ACC112 (cell line): ENCODE measurements around the gene TMEM170A.
A peak's percentile ranks its signal among the peaks of the same experiment; 100 is the strongest.
"Not testable (repeated sequence)": the region's sequence is repeated elsewhere in the genome, so short reads cannot be mapped to it uniquely, and the experiment has no call there.

Experiments used
- H2AFZ ChIP-seq: fragments of 200-600 bp; sonication (generic); one replicate; pipeline ENCODE4 v1.6.0; 2017; ENCODE audit warnings: antibody characterized with exemption, low read length; ENCODE audit not compliant: unreplicated experiment
- H3K27ac ChIP-seq: fragments of 200-600 bp; sonication (generic); 2 replicates; pipeline ENCODE4 v1.5.1; 2014; ENCODE audit warnings: low read depth, mild to moderate bottlenecking, antibody characterized with exemption, low read length, moderate library complexity
- H3K27me3 ChIP-seq: fragments of 200-600 bp; sonication (generic); 2 replicates; pipeline ENCODE4 v1.6.1; 2014; ENCODE audit warnings: mild to moderate bottlenecking, antibody characterized with exemption, low read length, moderate library complexity, mixed read lengths; ENCODE audit not compliant: insufficient read depth
- H3K36me3 ChIP-seq: fragments of 200-600 bp; sonication (generic); 2 replicates; pipeline ENCODE4 v1.6.1; 2016; ENCODE audit warnings: mild to moderate bottlenecking, antibody characterized with exemption, low read length, moderate library complexity, mixed read lengths; ENCODE audit not compliant: insufficient read depth
- H3K4me1 ChIP-seq: fragments of 200-600 bp; sonication (generic); one replicate; pipeline ENCODE4 v1.6.1; 2016; ENCODE audit warnings: low read length, mixed read lengths; ENCODE audit not compliant: insufficient read depth, unreplicated experiment, control insufficient read depth
- H3K4me3 ChIP-seq: fragments of 200-600 bp; sonication (generic); 2 replicates; pipeline ENCODE4 v1.5.1; 2014; ENCODE audit warnings: mild to moderate bottlenecking, low read depth, low read length
- H3K79me2 ChIP-seq: fragments of 200-600 bp; sonication (generic); one replicate; pipeline ENCODE4 v1.6.0; 2016; ENCODE audit warnings: low read length; ENCODE audit not compliant: control insufficient read depth, unreplicated experiment, insufficient read depth

Gene TMEM170A

GRCh38 chr16:75446416-75446815 is 18.1 kb downstream of the TMEM170A start:
- Histone ChIP-seq H3K36me3 (no peaks in the 10 kb centered on the region; the same call in 1 of the 2 replicates), H3K27me3 (no peaks in the 10 kb centered on the region), H3K27ac (no peak overlapping the region), H3K4me1 (no peaks in the 10 kb centered on the region), H3K79me2 (no peaks in the 10 kb centered on the region), H2AFZ (no peak overlapping the region), H3K4me3 (no peak overlapping the region)

- H2AFZ ChIP-seq = no peak overlapping the region
- H3K27me3 ChIP-seq = no peaks in the 10 kb centered on the region
- H3K27ac ChIP-seq = no peak overlapping the region
- no peaks in the 10 kb centered on the region; the same call in 1 of the 2 replicates for H3K36me3 ChIP-seq
- no peak overlapping the region for H3K4me3 ChIP-seq
- H3K4me1 ChIP-seq = no peaks in the 10 kb centered on the region
- no peaks in the 10 kb centered on the region for H3K79me2 ChIP-seq
Measured at GRCh38 chr16:75445298-75445697, 19.2 kb downstream of the TMEM170A start.

- Histone ChIP-seq H2AFZ (no peak overlapping the region), H3K4me3 (no peak overlapping the region), H3K27ac (no peak overlapping the region), H3K36me3 (no peaks in the 10 kb centered on the region; the same call in 1 of the 2 replicates), H3K4me1 (no peaks in the 10 kb centered on the region), H3K79me2 (no peaks in the 10 kb centered on the region), H3K27me3 (no peaks in the 10 kb centered on the region)
Measured at GRCh38 chr16:75443298-75443697, 21.2 kb downstream of the TMEM170A start.

- peaks cover 11% of the 10 kb centered on the region for H3K4me1 ChIP-seq
- H3K36me3 ChIP-seq = no peaks in the 10 kb centered on the region
- H3K27ac ChIP-seq = peak overlapping the region; percentile 92
- H3K4me3 ChIP-seq = peak overlapping the region; percentile 91
- H3K79me2 ChIP-seq = peaks cover 36% of the 10 kb centered on the region
- peak overlapping the region; percentile 79 for H2AFZ ChIP-seq
- no peaks in the 10 kb centered on the region for H3K27me3 ChIP-seq
Measured at GRCh38 chr16:75433732-75434413, 30.6 kb downstream of the TMEM170A start.

- peak within 1 kb of the TSS; percentile 91 for H2AFZ ChIP-seq
- H3K79me2 ChIP-seq = peaks cover 43% of the 10 kb centered on the region
- H3K4me3 ChIP-seq = peak within 1 kb of the TSS; percentile 91
- H3K4me1 ChIP-seq = peaks cover 11% of the 10 kb centered on the region
- H3K27ac ChIP-seq = peak within 1 kb of the TSS; percentile 92
- H3K27me3 ChIP-seq = no peaks in the 10 kb centered on the region
- no peaks in the 10 kb centered on the region for H3K36me3 ChIP-seq
Measured at GRCh38 chr16:75432828-75433731, 31.4 kb downstream of the TMEM170A start, which contains the start of gene CFDP1. Gene CFDP1 (minus strand): TSS chr16:75433503. CDS start chr16:75433352, 151 bp downstream.

GRCh38 chr16:75429621-75430403 is 34.7 kb downstream of the TMEM170A start:
- no peak overlapping the region for H2AFZ ChIP-seq
- no peak overlapping the region for H3K4me3 ChIP-seq
- no peaks in the 10 kb centered on the region for H3K36me3 ChIP-seq
- no peak overlapping the region for H3K27ac ChIP-seq
- H3K79me2 ChIP-seq = peaks cover 65% of the 10 kb centered on the region
- H3K4me1 ChIP-seq = peaks cover 19% of the 10 kb centered on the region
- no peaks in the 10 kb centered on the region for H3K27me3 ChIP-seq

GRCh38 chr16:75426524-75426923 is 38.0 kb downstream of the TMEM170A start:
- not testable (repeated sequence) for H3K4me3 ChIP-seq, H3K27me3 ChIP-seq, H3K36me3 ChIP-seq, H2AFZ ChIP-seq, H3K27ac ChIP-seq
- H3K79me2 ChIP-seq = peaks cover 77% of the 10 kb centered on the region
- H3K4me1 ChIP-seq = peaks cover 19% of the 10 kb centered on the region

- H3K4me3 ChIP-seq = peak overlapping the region; percentile 54; the same call in 1 of the 2 replicates
- not testable (repeated sequence) for H3K27me3 ChIP-seq, H3K36me3 ChIP-seq, H3K27ac ChIP-seq, H2AFZ ChIP-seq
- H3K79me2 ChIP-seq = peaks cover 78% of the 10 kb centered on the region
- H3K4me1 ChIP-seq = peaks cover 27% of the 10 kb centered on the region
Measured at GRCh38 chr16:75424105-75424762, 40.3 kb downstream of the TMEM170A start.

- Histone ChIP-seq H3K27ac (no peak overlapping the region), H3K4me3 (peak overlapping the region; percentile 54; the same call in 1 of the 2 replicates), H3K36me3 (no peaks in the 10 kb centered on the region), H3K79me2 (peaks cover 77% of the 10 kb centered on the region), H2AFZ (no peak overlapping the region), H3K4me1 (peaks cover 27% of the 10 kb centered on the region), H3K27me3 (no peaks in the 10 kb centered on the region)
Measured at GRCh38 chr16:75423723-75424104, 40.8 kb downstream of the TMEM170A start.

GRCh38 chr16:75421820-75422126 is 42.7 kb downstream of the TMEM170A start:
- Histone ChIP-seq H3K4me1 (peaks cover 24% of the 10 kb centered on the region), H3K27me3 (no peaks in the 10 kb centered on the region), H3K4me3 (no peak overlapping the region), H3K36me3 (no peaks in the 10 kb centered on the region), H2AFZ (no peak overlapping the region), H3K79me2 (peaks cover 77% of the 10 kb centered on the region), H3K27ac (0 out of 2 replicates have a peak overlapping the region, but pooled peaks have one; percentile 11)
